Dendritic cell treated with granulocyte-macrophage colony-stimulating factor and Interleukin-4, amounts not matched to agents 40 ng/mL and 50 ng/mL, for 4 days (primary cell): Measurements from ENCODE around the gene GARIN1A.

Experiments
- H3K27ac Mint-ChIP-seq: one replicate; pipeline ENCODE4 v1.8.0; 2022; ENCODE audit warnings: mild to moderate bottlenecking, mixed read lengths
- H3K27me3 Mint-ChIP-seq: one replicate; pipeline ENCODE4 v1.8.0; 2022; ENCODE audit warnings: mild to moderate bottlenecking, mixed read lengths
- H3K36me3 Mint-ChIP-seq: one replicate; pipeline ENCODE4 v1.8.0; 2022; ENCODE audit warnings: low read depth, mixed read lengths
- H3K4me1 Mint-ChIP-seq: one replicate; pipeline ENCODE4 v1.8.0; 2022; ENCODE audit warnings: low read depth, mixed read lengths
- H3K4me3 Mint-ChIP-seq: one replicate; pipeline ENCODE4 v1.8.0; 2022; ENCODE audit warnings: mild to moderate bottlenecking, moderate library complexity, mixed read lengths
- H3K9me3 Mint-ChIP-seq: one replicate; pipeline ENCODE4 v1.8.0; 2022; ENCODE audit warnings: mixed read lengths
- intact Hi-C: fragments of 100-400 bp; cut with micrococcal nuclease; formaldehyde crosslinking; loops from one replicate; pipeline ENCODE4 v1.15.0; 2022

GARIN1A gene

GRCh38 chr7:128714701-128715495, 42.8 kb downstream of the GARIN1A start:
- H3K36me3 Mint-ChIP-seq = no peaks in the 10 kb centered on the region
- peaks cover 15% of the 10 kb centered on the region for H3K4me1 Mint-ChIP-seq
- no peak overlapping the region for H3K4me3 Mint-ChIP-seq
- H3K27ac Mint-ChIP-seq = no peak overlapping the region
- H3K27me3 Mint-ChIP-seq = peaks cover 8% of the 10 kb centered on the region
- intact Hi-C loops = no loop called here
- no peaks in the 10 kb centered on the region for H3K9me3 Mint-ChIP-seq

DNA sequence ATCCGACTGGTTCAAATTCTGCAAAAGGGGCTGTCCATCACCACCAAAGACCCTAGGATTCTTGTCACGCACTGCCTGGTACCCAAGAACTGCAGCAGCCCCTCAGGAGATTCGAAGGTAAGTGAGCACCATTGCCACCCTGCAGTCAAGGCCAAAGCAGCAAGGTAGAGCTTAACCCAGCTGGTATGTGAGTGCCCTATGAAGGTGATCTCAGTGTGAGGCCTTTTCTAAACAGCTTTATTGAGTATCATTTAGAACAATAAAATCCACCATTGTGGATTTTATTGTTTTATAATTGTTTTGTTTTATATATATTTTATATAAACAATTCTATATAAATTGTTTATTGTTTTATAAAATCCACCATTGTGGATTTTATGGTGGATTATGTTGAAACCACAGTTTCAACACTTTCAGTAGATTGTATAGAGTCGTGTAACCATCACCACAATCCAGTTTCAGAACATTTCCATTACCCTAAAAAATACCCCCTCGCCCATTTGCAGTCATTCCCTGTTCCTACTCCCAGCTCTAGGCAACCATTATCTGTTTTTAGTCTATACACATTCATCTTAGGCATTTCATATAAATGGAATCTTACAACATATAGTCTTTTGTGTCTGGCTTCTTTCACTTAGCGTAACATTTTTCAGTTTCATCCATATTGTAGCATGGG, 47.0 kb downstream of the GARIN1A start:
- peaks cover 6% of the 10 kb centered on the region for H3K4me1 Mint-ChIP-seq
- no peak overlapping the region for H3K27ac Mint-ChIP-seq
- H3K9me3 Mint-ChIP-seq = no peaks in the 10 kb centered on the region
- H3K36me3 Mint-ChIP-seq = no peaks in the 10 kb centered on the region
- no peak overlapping the region for H3K4me3 Mint-ChIP-seq
- intact Hi-C loops = no loop called here
- peaks cover 12% of the 10 kb centered on the region for H3K27me3 Mint-ChIP-seq

- intact Hi-C loops = no loop called here
- H3K36me3 Mint-ChIP-seq = no peaks in the 10 kb centered on the region
Observed at GRCh38 chr7:128721376-128721775, 49.3 kb downstream of the GARIN1A start.

More at GRCh38 chr7:128721376-128721775, 49.3 kb downstream of the GARIN1A start:
- Mint-ChIP-seq H3K27me3 (peaks cover 20% of the 10 kb centered on the region), H3K27ac (no peak overlapping the region), H3K4me3 (no peak overlapping the region), H3K4me1 (peaks cover 7% of the 10 kb centered on the region), H3K9me3 (no peaks in the 10 kb centered on the region)
